ENCODE results near the gene INTS4. TPM values are rescaled to one million over a fixed set of nuclear protein-coding genes. Genes with fewer than 3 reads are reported as not detected.
"Not testable (repeated sequence)": the region's sequence is repeated elsewhere in the genome, so short reads cannot be mapped to it uniquely, and the experiment has no call there.

INTS4 gene
- polyA plus RNA-seq, 12 donors: 12.9 to 36.1 (median 25.1) TPM; not detected in 1

GRCh38 chr11:77883775-77884174 lies 110.7 kb downstream of the INTS4 start:
- DNase-seq: no peak

GRCh38 chr11:77882396-77882795 lies 112.1 kb downstream of the INTS4 start:
- no peak for DNase-seq

GRCh38 chr11:77879218-77879617 lies 115.2 kb downstream of the INTS4 start:
- peak; percentile 57 for DNase-seq

DNA sequence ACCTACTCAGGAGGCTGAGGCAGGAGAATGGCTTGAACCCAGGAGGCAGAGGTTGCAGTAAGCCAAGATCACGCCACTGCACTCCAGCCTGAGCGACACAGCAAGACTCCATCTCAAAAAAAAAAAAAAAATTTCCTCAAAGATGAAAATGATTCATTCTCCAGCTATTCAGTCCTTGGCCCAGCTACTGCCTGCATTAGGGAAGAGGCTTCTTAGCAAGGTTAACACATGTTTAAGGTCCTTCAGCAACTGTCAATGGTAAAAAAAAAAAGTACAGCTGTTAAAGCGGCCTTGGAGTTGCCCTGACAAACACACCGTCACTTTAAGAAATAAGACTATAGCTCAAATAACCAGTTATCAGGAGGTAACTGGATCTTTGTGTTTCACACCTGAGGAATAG lies 116.2 kb downstream of the INTS4 start:
- DNase-seq: peak; percentile 10

DNA sequence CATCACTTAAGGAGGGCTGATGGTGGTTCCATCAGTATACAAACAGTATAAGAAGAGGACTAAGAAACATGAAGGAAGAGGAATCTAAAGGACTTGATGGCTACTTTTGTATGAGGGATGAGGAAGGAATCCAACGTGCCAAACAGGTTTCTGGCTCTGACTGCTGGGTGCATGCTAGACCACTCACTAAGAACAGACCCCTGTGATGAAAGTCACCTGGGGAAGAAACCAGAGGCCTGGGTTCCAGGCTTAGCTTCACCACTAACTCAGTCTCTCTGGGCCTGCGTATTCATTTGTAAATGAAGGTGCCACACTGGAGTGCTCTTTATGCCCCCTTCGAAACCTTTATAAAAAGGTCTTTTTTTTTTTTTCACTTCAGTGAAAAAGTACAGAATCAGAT lies 118.4 kb downstream of the INTS4 start:
- DNase-seq: no peak

GRCh38 chr11:77874206-77874605 lies 120.3 kb downstream of the INTS4 start:
- no peak for DNase-seq

DNA sequence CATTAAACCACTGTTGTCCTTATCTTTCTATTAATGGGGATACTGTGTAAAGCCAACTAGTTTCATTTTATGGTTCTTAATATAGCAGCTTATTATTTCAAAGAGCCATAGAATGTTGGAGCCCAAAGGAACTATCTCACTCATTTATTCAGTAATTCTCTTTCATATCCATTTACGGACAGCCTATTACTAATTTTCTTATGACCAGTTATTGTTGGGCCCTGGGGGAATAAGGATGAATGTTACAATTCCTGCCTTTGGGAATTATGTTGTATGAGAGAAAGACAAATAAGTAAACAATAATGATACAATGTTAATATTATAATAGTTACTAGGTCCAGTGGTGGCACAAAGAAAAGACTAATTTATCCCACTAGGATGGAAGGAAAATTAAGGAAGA lies 121.1 kb downstream of the INTS4 start:
- DNase-seq: no peak

GRCh38 chr11:77871855-77872254 lies 122.6 kb downstream of the INTS4 start:
- no peak for DNase-seq

DNA sequence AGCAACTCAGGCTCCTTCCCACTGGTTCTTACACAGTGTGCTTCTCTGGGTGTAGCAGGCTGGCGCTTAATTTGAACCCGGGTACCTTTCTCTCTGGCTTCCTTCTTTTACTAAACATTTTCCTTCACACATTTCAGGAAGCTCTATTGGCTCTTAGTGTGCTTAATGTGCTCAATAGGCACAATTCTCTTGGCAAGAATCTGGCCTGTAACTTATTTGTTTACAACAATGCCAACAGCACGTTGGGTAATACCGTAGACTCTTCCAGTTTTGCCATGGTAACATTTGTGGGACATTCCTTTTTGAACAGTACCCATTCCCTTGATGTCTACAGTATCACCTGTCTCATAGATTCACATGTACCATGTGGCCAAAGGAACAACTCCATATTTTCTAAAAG lies 125.7 kb downstream of the INTS4 start:
- DNase-seq: no peak

- DNase-seq: no peak
Measured at GRCh38 chr11:77866336-77866735, 128.1 kb downstream of the INTS4 start.

DNA sequence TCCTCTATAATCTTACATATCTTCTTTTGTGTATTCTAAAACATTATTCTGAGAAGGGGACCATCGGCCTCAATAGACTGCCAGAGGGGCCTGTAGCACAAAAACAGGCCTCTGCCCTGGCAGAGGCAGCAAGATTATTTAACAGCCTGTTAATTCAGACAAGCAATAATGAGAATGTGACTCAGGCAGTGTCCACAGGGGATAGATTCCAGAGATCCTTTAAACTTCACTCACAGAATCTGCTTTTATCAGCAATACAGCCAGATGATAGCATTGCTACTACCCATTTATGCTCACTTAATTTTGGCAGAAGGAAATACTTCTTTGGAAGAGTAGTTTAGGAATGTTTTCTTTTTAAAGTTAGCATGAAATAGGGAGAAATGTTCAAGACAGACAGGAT lies 128.7 kb downstream of the INTS4 start:
- DNase-seq: no peak

GRCh38 chr11:77861444-77861843 lies 133.0 kb downstream of the INTS4 start:
- not testable (repeated sequence) for DNase-seq

- not testable (repeated sequence) for DNase-seq
Measured at GRCh38 chr11:77857906-77858457, 136.5 kb downstream of the INTS4 start.

- no peak for DNase-seq
Measured at GRCh38 chr11:77854838-77855237, 139.6 kb downstream of the INTS4 start.

DNA sequence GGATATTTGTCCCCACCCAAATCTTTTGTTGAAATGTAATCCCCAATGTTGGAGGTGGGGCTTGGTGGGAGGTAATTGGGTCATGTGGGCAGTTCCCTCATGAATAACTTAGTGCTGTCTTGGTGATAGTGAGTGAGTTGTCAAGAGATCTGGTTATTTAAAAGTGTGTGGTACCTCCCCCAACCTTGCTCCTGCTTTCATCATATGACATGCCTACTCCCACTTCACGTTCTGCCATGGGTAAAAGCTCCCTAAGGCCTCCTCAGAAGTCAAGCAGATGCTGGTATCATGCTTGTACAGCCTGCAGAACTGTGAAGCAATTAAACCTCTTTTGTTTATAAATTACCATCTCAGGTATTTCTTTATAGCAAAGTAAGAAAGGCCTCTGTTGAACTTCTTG lies 143.0 kb downstream of the INTS4 start:
- DNase-seq: no peak

GRCh38 chr11:77843700-77844099 lies 150.8 kb downstream of the INTS4 start:
- not testable (repeated sequence) for DNase-seq

GRCh38 chr11:77842441-77843121 lies 151.9 kb downstream of the INTS4 start:
- no peak for DNase-seq

GRCh38 chr11:77833302-77833701 lies 161.2 kb downstream of the INTS4 start:
- DNase-seq: no peak

DNA sequence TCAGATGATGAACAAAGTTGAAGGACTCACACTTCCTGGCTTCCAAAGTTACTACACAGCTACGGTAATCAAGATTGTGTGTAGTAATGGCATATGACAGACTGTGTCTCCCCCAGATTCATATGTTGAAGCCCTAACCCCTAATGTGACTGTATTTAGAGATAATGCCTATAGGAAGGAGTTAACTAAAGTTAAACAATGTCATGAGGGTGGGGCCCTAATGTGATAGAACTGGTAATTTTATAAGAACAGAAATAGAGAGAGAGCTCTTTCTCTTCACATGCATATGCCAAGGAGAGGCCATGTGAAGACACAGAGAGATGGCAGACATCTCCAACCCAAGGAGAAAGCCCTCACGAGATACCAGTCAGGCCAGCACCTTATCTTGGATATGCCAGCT lies 165.5 kb downstream of the INTS4 start:
- no peak for DNase-seq

Other genes with a start within 250 kb of the INTS4 start
- gene RSF1, start 173.9 kb downstream of the INTS4 start, polyA plus RNA-seq (ENCODE audit: insufficient read length in 12 of 12): 10 to 100 TPM in 11 of 12 donors, not detected in 1; 29.1 to 67.8 (median 43.4) TPM
- 10 to 100 TPM in 11 of 12 donors, not detected in 1; 31.0 to 75.2 (median 41.7) TPM for gene AAMDC, start 173.5 kb downstream of the INTS4 start, polyA plus RNA-seq (ENCODE audit: insufficient read length in 12 of 12)
- gene KCTD14, start 28.6 kb upstream of the INTS4 start, polyA plus RNA-seq (ENCODE audit: insufficient read length in 12 of 12): 1 to 10 TPM in 7 of 12 donors, under 1 TPM in 3, not detected in 2; 0.92 to 2.2 (median 1.2) TPM
- gene THRSP, start 69.2 kb upstream of the INTS4 start, polyA plus RNA-seq (ENCODE audit: insufficient read length in 12 of 12): under 1 TPM in 7 of 12 donors, not detected in 5; 0.14 to 0.81 (median 0.58) TPM
- gene NDUFC2, start 85.2 kb upstream of the INTS4 start, polyA plus RNA-seq (ENCODE audit: insufficient read length in 12 of 12): 100 to 1,000 TPM in 10 of 12 donors, 10 to 100 TPM in 1, not detected in 1; 85.3 to 176 (median 151) TPM
- gene ALG8, start 145.0 kb upstream of the INTS4 start, polyA plus RNA-seq (ENCODE audit: insufficient read length in 12 of 12): 10 to 100 TPM in 11 of 12 donors, not detected in 1; 19.0 to 38.5 (median 27.0) TPM
- 1 to 10 TPM in 10 of 12 donors, not detected in 2; 6.2 to 8.0 (median 6.9) TPM for gene KCTD21, start 194.0 kb upstream of the INTS4 start, polyA plus RNA-seq (ENCODE audit: insufficient read length in 12 of 12)
- gene USP35, start 194.3 kb upstream of the INTS4 start, polyA plus RNA-seq (ENCODE audit: insufficient read length in 12 of 12): 1 to 10 TPM in 11 of 12 donors, not detected in 1; 3.3 to 5.1 (median 4.5) TPM

Data from muscle of arm (tissue), 12 donors.